ENCODE measurements around the gene ZFYVE26.
"Not testable (repeated sequence)": the region's sequence is repeated elsewhere in the genome, so short reads cannot be mapped to it uniquely, and the experiment has no call there.

Gene ZFYVE26

GRCh38 chr14:67816326-67817002 is at the start of gene ZFYVE26:
TSS of gene ZFYVE26 (minus strand) at chr14:67816590. CDS start at chr14:67815963, 627 bp downstream.
- peak; percentile 92 for DNase-seq

- no peak for DNase-seq
These were observed 46.8 kb upstream of the ZFYVE26 start for GRCh38 chr14:67863223-67863622.

- DNase-seq, result no peak
These were observed 42.9 kb upstream of the ZFYVE26 start for GRCh38 chr14:67859169-67859749.

GRCh38 chr14:67857778-67858350 is 41.5 kb upstream of the ZFYVE26 start:
- DNase-seq, result no peak

GRCh38 chr14:67856827-67857226 is 40.4 kb upstream of the ZFYVE26 start:
- DNase-seq, result no peak

GRCh38 chr14:67853715-67854114 is 37.3 kb upstream of the ZFYVE26 start:
- no peak for DNase-seq

DNA sequence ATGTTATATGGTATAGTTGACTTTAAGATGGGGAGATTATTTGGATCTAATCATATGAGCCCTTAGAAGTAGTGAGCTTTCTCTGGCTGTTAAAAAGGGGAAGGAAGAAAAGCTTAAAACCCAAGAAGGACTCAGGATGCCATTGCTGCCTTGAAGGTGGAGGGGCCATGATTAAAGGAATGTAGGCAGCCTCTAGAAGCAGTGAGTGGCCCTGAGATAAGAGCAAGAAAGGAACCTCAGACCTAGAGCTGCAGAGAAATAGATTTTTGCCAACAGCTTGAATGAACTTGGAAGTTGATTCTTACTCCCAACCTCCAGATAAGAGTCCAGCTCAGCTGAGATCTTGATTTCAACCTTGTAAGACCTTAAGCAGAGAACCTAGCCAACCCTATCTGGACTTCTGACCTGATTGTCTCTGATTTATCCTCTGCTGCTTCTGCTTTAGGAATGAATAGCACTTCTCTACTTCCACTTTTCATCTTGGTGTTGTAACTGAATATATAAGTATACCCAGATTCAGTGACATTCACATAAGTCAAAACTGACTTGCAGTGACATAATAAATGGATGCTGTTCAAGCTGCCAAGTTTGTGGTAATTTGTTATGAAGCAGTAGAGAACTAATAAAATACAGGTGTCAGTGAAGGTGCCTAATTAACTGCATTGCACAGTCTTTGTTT is 36.7 kb upstream of the ZFYVE26 start:
- no peak for DNase-seq

DNA sequence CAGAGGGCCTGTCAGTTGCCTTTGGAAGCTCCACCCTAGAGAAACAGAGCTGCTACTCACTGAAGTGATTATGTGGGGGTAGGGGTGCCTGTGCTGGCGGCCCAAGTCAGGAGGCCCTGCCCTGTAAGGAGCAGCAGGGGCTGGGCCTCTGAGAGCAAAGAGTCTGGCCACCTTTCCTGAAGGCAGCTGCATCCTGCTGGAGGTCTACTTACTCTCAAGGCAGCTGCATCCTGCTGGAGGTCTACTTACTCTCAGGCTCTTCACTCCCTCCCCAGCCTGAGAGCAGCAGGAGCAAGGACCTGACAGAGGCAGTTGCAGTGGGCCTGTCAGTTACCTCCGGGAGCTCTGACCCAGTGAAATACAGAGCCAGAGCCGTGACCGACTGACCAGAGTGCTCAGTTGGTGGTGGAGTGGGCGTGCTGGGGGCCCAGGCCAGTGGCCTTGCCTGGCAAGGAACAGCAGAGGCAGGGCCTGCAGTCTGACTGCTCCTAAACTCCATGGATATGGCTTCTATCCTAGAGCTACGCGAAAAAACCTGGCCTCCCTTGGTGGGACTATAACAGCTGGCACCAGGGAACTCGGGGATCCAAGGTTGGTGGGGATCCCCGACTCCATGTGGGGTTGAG is 35.5 kb upstream of the ZFYVE26 start:
- no peak for DNase-seq

GRCh38 chr14:67850066-67850830 is 33.9 kb upstream of the ZFYVE26 start:
- DNase-seq, result no peak

DNA sequence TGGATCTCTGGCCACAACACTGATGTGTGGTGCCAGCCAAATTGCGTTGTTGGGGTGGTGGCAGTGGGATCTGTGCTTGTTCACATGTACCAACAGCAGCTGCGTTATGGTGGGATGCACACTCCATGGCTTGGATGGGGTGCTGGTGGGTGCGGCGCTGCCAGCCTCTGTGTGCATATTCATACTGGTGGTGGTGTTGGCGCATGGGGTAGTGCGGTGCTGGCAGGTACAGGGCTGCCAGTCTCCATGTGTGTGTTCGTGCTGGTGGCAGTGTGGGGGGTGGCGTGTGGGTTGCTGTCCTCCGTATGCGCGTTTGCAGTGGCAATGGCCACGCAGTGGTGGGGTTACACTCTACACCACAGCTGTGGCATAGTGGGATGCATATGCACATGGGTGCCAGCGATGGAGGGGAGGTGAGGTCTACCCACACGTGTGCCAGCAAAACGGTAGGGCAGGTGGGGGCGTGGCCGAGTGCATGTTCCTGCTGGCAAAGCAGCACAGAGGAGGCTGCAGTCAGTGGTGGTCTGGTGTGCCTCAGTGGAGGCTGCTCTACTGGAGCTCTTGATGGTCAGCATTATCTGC is 29.7 kb upstream of the ZFYVE26 start:
- DNase-seq, result no peak

GRCh38 chr14:67837011-67837624 is 20.7 kb upstream of the ZFYVE26 start:
- DNase-seq, result peak in 1 of 2 experiments; percentile 7

DNA sequence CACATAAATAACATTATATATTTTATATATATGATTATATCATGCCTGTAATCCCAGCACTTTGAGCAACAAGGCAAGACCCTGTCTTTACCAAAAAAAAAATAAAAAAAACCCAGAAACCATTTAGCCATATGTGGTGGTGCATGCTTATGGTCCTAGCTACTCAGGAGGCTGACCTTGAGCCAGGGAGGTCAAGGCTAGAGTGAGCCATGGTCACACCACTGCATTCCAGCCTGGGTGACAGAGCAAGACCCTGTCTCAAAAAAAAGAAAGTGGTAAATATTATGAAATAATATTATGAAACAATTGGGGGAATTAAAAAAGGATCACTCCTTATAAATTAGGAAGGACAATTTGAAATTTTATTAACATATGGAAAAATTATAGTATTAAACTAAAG is 19.2 kb upstream of the ZFYVE26 start:
- no peak for DNase-seq

- no peak for DNase-seq
These were observed 17.0 kb upstream of the ZFYVE26 start for GRCh38 chr14:67833403-67833802.

GRCh38 chr14:67831113-67831512 is 14.7 kb upstream of the ZFYVE26 start:
- no peak for DNase-seq

DNA sequence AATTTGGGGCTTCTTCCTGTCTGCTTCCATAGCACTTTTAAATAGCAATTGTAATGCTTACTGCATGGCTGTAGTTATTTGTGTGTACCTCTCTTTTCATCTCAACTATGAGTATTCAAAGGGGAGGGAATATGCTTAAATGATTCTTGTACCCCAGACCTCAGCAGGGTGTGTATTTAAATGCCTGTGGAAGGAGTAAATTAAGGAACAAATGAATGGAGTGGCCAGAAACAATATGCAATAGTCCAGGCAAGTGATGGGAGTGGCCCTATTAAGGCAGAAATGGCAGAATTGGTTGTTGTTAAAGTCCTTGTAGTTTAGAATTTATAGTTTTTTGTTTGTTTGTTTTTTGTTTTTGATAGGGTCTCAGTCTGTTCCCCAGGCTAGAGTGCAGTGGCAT is 4.7 kb upstream of the ZFYVE26 start:
- DNase-seq, result no peak

GRCh38 chr14:67820428-67820971 is 4.1 kb upstream of the ZFYVE26 start:
- no peak for DNase-seq

DNA sequence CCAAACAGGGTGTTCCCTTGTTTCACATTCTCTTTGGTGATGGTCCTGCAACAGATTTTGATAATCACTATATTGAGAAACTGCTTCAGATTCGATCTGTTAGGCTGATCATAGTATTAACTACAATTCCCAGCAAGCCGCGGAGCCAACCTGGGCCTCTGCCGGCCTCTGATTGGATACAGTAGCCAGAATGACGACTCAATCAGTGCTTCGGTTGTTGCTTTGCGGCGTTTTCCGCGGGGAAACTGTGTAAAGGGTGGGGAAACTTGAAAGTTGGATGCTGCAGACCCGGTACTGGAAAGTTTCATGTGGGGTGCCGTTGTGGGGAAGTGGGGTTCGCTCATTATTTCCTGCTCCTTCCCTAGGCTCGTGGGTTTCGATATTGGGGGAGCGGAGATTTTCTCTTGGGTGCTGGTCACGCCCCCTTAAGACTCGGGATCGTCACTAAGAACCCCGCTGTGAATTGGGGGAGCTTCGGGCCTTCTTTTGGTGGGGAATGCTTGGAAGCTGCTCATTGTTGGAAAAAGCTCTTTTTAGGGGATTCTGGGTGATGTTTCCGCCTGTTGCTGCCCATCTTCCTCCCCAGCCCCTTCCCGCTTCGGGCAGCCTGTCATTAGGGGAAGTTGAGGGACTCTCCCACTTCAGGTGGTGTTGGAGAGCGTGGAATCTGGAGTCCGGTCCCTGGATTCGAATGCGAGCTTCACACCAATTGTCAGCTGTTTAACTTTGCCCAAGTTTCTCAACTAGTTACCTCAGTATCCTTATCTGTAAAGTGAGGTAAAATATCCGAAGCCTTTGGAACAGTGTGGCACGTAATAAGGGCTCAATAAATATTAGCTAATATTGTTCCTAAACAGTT is 3.4 kb upstream of the ZFYVE26 start, which contains the start of gene RAD51B:
Gene RAD51B (plus strand): TSS at position 217 of the 859 bp plus-strand sequence.
- peak; percentile 78 to 89 for DNase-seq

DNA sequence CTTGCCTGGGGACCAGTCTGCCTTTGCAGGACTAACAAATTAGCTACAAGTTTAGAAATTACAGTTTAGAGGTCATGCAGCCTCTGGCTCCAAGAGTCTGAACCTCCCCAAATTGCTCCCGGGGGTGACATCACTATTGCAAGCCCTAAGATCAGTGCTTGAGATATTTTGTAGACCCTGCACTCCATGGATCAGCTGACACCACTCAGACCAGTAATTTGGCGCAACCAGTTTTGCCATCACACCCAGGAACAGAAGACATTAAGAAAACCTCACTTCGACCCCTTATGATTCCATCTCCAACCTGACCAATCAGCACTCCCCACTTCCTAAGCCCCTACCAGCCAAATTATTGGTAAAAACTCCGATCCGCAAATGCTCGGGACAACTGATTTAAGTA is 2.1 kb upstream of the ZFYVE26 start:
- not testable (repeated sequence) for DNase-seq

- no peak for DNase-seq
These were observed 1.5 kb upstream of the ZFYVE26 start for GRCh38 chr14:67817750-67818438.
